ENCODE data around the gene BRWD1.

- TF ChIP-seq POLR2A (IDR thresholded peaks at IDR 0.05) = no peak
- TF ChIP-seq CTCF (IDR thresholded peaks at IDR 0.05) = no peak
Observed at GRCh38 chr21:39153842-39154241, 159.6 kb downstream of the BRWD1 start.

Measured in uterus (tissue), 2 donors.